Trophoblast cell (in vitro differentiated cells and primary cell): ENCODE data around the gene PPP1CC.

Experiments
- DNase-seq, 2 donors: peaks; one replicate each; pipeline ENCODE4 v3.0.0-alpha.2; 2016
- H2AFZ ChIP-seq: 2 replicates; pipeline ENCODE4 v1.6.1; 2013; ENCODE audit warnings: low read length, moderate library complexity, mild to moderate bottlenecking; ENCODE audit not compliant: insufficient read depth, poor library complexity
- H2AK5ac ChIP-seq: 2 replicates; pipeline ENCODE4 v1.6.1; 2013; ENCODE audit warnings: mild to moderate bottlenecking, low read length
- H2BK120ac ChIP-seq: 2 replicates; pipeline ENCODE4 v1.6.1; 2013; ENCODE audit warnings: low read length, mild to moderate bottlenecking, moderate library complexity; ENCODE audit not compliant: insufficient read depth, poor library complexity
- H2BK12ac ChIP-seq: 2 replicates; pipeline ENCODE4 v1.6.1; 2013; ENCODE audit warnings: mild to moderate bottlenecking, low read length, moderate library complexity
- H2BK5ac ChIP-seq: 2 replicates; pipeline ENCODE4 v1.6.1; 2013; ENCODE audit warnings: low read length, low read depth, moderate library complexity, mild to moderate bottlenecking; ENCODE audit not compliant: poor library complexity
- H3K14ac ChIP-seq: 2 replicates; pipeline ENCODE4 v1.6.1; 2013; ENCODE audit warnings: mild to moderate bottlenecking, low read length
- H3K18ac ChIP-seq: 2 replicates; pipeline ENCODE4 v1.6.1; 2013; ENCODE audit warnings: mild to moderate bottlenecking, low read length
- H3K23ac ChIP-seq: 2 replicates; pipeline ENCODE4 v1.6.1; 2013; ENCODE audit warnings: low read length
- H3K27ac ChIP-seq: 2 replicates; pipeline ENCODE4 v1.5.1; 2013; ENCODE audit warnings: low read depth, mild to moderate bottlenecking, inconsistent platforms, low read length, moderate library complexity
- H3K27me3 ChIP-seq: 2 replicates; pipeline ENCODE4 v1.6.1; 2013; ENCODE audit warnings: inconsistent platforms, mild to moderate bottlenecking, low read length, moderate library complexity; ENCODE audit not compliant: insufficient read depth
- H3K36me3 ChIP-seq, 2 experiments: 1 replicate in 1 of 2; 2 replicates in 1 of 2; pipeline ENCODE4 v1.6.1; 2013; ENCODE audit warnings: low read length in 2 of 2, mild to moderate bottlenecking in 2 of 2, moderate library complexity in 1 of 2; ENCODE audit not compliant: insufficient read depth in 2 of 2, control insufficient read depth in 1 of 2
- H3K4ac ChIP-seq: 2 replicates; pipeline ENCODE4 v1.6.1; 2013; ENCODE audit warnings: low read depth, mild to moderate bottlenecking, low read length, moderate library complexity
- H3K4me1 ChIP-seq, 2 experiments: 1 replicate in 1 of 2; 2 replicates in 1 of 2; pipeline ENCODE4 v1.6.1; 2013; ENCODE audit warnings: low read length in 2 of 2, mild to moderate bottlenecking in 2 of 2, moderate library complexity in 1 of 2; ENCODE audit not compliant: insufficient read depth in 2 of 2, control insufficient read depth in 1 of 2
- H3K4me2 ChIP-seq: 2 replicates; pipeline ENCODE4 v1.6.1; 2013; ENCODE audit warnings: inconsistent platforms, mild to moderate bottlenecking, low read length, moderate library complexity
- H3K4me3 ChIP-seq: 2 replicates; pipeline ENCODE4 v1.5.1; 2013; ENCODE audit warnings: mild to moderate bottlenecking, low read depth, low read length, inconsistent platforms
- H3K79me1 ChIP-seq: one replicate; pipeline ENCODE4 v1.6.1; 2013; ENCODE audit warnings: low read length
- H3K79me2 ChIP-seq: 2 replicates; pipeline ENCODE4 v1.6.1; 2013; ENCODE audit warnings: low read length, mild to moderate bottlenecking; ENCODE audit not compliant: control insufficient read depth, insufficient read depth, poor library complexity
- H3K9ac ChIP-seq: 2 replicates; pipeline ENCODE4 v1.6.1; 2013; ENCODE audit warnings: mild to moderate bottlenecking, low read length
- H3K9me3 ChIP-seq: 2 replicates; pipeline ENCODE4 v1.6.1; 2013; ENCODE audit warnings: low read depth, mild to moderate bottlenecking, control low read depth, inconsistent platforms, low read length; ENCODE audit not compliant: insufficient read depth
- H4K12ac ChIP-seq: 2 replicates; pipeline ENCODE4 v1.6.1; 2013; ENCODE audit warnings: low read depth, mild to moderate bottlenecking, low read length, moderate library complexity
- H4K8ac ChIP-seq: 2 replicates; pipeline ENCODE4 v1.6.1; 2013; ENCODE audit warnings: low read depth, mild to moderate bottlenecking, low read length, moderate library complexity
- H4K91ac ChIP-seq: one replicate; pipeline ENCODE4 v1.6.1; 2013; ENCODE audit warnings: low read depth, mild to moderate bottlenecking, low read length, moderate library complexity
- WGBS: extraction: QIAGEN DNeasy Blood & Tissue Kit; methylation state at CpG from one replicate; pipeline ENCODE4 v1.1.7; 2013; ENCODE audit warnings: missing lambda C conversion rate; ENCODE audit not compliant: insufficient read length, insufficient coverage; ENCODE audit errors: extremely low coverage; 5-methylcytosine and 5-hydroxymethylcytosine counted together

Gene PPP1CC

DNA sequence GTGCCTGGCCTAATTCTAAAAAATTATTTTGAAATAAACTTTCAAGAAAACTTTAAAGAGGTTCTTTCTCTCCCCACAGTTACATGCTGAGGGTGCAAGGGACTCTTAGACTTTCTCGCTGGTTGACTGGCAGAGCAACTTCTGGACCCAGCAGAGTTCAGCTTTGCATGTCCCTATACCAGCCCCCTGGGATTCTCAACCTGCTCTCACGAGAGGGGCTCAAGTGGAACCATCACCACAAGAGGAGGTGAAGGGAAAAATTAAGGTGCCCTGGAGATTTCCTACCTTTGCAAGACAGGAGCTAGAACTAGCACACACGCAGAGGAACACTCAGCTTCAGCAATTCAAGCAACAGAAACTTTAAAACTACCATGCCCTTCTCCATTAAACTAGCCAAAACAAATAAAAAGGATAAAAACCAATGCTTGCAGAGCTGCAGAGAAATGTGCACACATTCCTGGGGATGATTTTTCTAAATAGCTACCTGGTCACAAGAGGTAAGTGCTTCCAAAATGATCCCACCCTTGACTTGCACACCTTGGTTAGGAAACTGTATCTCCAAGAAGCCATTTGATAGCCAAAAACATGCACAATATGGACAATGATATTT is 56.3 kb downstream of the PPP1CC start:
- no peak overlapping the region for H2AFZ ChIP-seq
- no peak for DNase-seq
- H3K79me2 ChIP-seq = no peaks in the 10 kb centered on the region
- H3K27ac ChIP-seq = no peak overlapping the region
- H4K91ac ChIP-seq = no peak overlapping the region
- no peak overlapping the region for H2BK12ac ChIP-seq
- no CpG with 5 or more reads among the region's 3 CpGs for WGBS
- no peak overlapping the region for H2BK5ac ChIP-seq
- H4K8ac ChIP-seq = no peak overlapping the region
- no peak overlapping the region for H3K4me2 ChIP-seq
- no peaks in the 10 kb centered on the region for H3K9me3 ChIP-seq
- no peaks in the 10 kb centered on the region for H3K36me3 ChIP-seq
- no peak overlapping the region for H3K18ac ChIP-seq
- H3K4me1 ChIP-seq = peaks cover 7 to 11% of the 10 kb centered on the region in 2 experiments
- H3K4ac ChIP-seq = no peak overlapping the region
- peaks cover 3% of the 10 kb centered on the region for H3K27me3 ChIP-seq
- no peak overlapping the region for H3K23ac ChIP-seq
- no peak overlapping the region for H2AK5ac ChIP-seq
- no peak overlapping the region for H3K14ac ChIP-seq
- peaks cover 8% of the 10 kb centered on the region for H3K79me1 ChIP-seq
- no peak overlapping the region for H3K9ac ChIP-seq
- no peak overlapping the region for H2BK120ac ChIP-seq
- no peak overlapping the region for H4K12ac ChIP-seq
- no peak overlapping the region for H3K4me3 ChIP-seq

DNA sequence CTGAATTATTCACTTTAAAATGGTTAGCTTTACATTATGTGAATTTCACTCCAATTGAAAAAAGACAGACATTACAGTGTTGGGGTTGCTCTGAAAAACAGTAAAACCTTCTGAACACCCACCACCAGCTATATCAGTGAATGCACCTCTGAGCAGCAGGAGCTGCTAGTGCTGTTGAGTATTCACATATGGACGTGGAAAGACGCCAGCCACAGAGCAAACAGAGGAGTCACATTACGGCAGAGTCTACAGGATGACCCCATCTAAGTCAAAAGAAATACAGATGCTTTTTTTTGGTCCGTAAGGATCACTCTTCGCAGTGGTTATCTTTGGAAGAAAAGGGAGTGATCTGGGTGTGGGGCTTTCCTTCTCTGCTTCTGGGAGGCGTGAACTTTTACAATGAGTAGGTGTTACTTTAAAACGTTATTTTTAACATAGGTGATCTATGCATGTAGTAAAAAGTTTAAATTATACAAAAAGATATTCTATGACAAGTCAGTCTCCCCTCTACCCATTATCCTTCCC is 58.3 kb downstream of the PPP1CC start:
- Histone ChIP-seq H3K9me3 (no peaks in the 10 kb centered on the region), H3K9ac (no peak overlapping the region), H3K36me3 (no peaks in the 10 kb centered on the region), H3K27ac (no peak overlapping the region), H3K18ac (no peak overlapping the region), H2BK5ac (no peak overlapping the region), H3K27me3 (peaks cover 3% of the 10 kb centered on the region), H3K79me2 (no peaks in the 10 kb centered on the region), H4K91ac (no peak overlapping the region), H3K79me1 (peaks cover 5% of the 10 kb centered on the region), H2AFZ (no peak overlapping the region), H3K14ac (no peak overlapping the region), H2AK5ac (no peak overlapping the region), H3K4me3 (no peak overlapping the region), H2BK12ac (no peak overlapping the region), H3K23ac (no peak overlapping the region), H3K4me2 (no peak overlapping the region), H3K4ac (no peak overlapping the region), H4K8ac (no peak overlapping the region), H3K4me1 (peaks cover 4 to 5% of the 10 kb centered on the region in 2 experiments), H4K12ac (no peak overlapping the region), H2BK120ac (no peak overlapping the region)
- WGBS = no CpG with 5 or more reads among the region's 7 CpGs
- no peak for DNase-seq

DNA sequence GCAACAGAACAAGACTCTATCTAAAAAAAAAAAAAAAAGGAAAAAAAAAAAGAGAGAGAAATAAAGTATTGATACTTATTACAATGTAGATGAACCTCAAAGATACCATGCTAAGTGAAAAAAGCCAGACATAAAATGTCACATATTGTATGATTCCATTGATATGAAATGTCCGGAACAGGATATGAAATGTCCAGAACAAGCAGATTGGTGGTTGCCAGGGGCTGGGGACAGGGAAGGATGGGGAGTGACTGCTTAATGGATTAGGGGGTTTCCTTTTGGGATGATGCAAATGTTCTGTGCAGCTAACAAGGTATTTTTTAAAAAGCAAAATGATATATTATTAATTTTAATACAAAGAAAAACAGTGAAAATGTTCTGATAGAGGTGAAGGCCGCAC is 58.8 kb downstream of the PPP1CC start:
- H3K4me2 ChIP-seq = no peak overlapping the region
- H3K27me3 ChIP-seq = peaks cover 3% of the 10 kb centered on the region
- H2BK120ac ChIP-seq = no peak overlapping the region
- no peaks in the 10 kb centered on the region for H3K79me2 ChIP-seq
- no peak for DNase-seq
- no peak overlapping the region for H3K9ac ChIP-seq
- H4K91ac ChIP-seq = no peak overlapping the region
- no peaks in the 10 kb centered on the region for H3K36me3 ChIP-seq
- H2BK5ac ChIP-seq = no peak overlapping the region
- no peak overlapping the region for H2AFZ ChIP-seq
- no peak overlapping the region for H3K27ac ChIP-seq
- no peak overlapping the region for H3K14ac ChIP-seq
- no peak overlapping the region for H3K18ac ChIP-seq
- no peak overlapping the region for H2AK5ac ChIP-seq
- H4K8ac ChIP-seq = no peak overlapping the region
- peaks cover 4% of the 10 kb centered on the region in 2 experiments for H3K4me1 ChIP-seq
- no peak overlapping the region for H3K4me3 ChIP-seq
- H3K4ac ChIP-seq = no peak overlapping the region
- WGBS = no CpG with 5 or more reads among the region's 2 CpGs
- no peaks in the 10 kb centered on the region for H3K9me3 ChIP-seq
- no peak overlapping the region for H2BK12ac ChIP-seq
- no peak overlapping the region for H4K12ac ChIP-seq
- peaks cover 3% of the 10 kb centered on the region for H3K79me1 ChIP-seq
- H3K23ac ChIP-seq = no peak overlapping the region

DNA sequence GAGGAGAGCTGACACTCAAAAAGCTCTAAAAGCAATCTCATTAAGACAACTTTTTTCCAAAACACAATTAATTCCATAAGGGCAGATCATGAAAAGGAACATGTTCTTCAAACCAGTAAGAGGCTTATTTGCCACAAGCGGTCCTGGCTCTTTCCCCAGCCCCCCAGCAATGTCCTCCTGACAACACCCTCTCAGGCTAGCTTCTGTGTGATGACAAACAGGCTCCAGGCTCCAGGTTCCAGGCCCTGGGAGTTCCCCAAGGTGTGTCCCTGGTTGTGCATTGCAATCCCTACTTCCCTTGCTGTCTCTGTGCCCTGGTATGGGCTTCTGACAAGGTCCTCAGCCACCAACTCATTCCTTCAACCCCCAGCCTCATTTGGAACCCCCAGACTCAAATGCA is 62.7 kb downstream of the PPP1CC start:
- Histone ChIP-seq H3K9me3 (no peaks in the 10 kb centered on the region), H4K12ac (no peak overlapping the region), H3K27me3 (no peaks in the 10 kb centered on the region), H2BK120ac (no peak overlapping the region), H2AK5ac (no peak overlapping the region), H3K4me2 (no peak overlapping the region), H3K18ac (no peak overlapping the region), H3K36me3 (no peaks in the 10 kb centered on the region), H2BK12ac (no peak overlapping the region), H3K4me3 (no peak overlapping the region), H4K8ac (no peak overlapping the region), H3K4ac (no peak overlapping the region), H3K79me2 (no peaks in the 10 kb centered on the region), H3K4me1 (no peaks in the 10 kb centered on the region), H2AFZ (no peak overlapping the region), H3K79me1 (no peaks in the 10 kb centered on the region), H3K14ac (no peak overlapping the region), H3K23ac (no peak overlapping the region), H3K27ac (no peak overlapping the region), H2BK5ac (no peak overlapping the region), H4K91ac (no peak overlapping the region), H3K9ac (no peak overlapping the region)
- DNase-seq = no peak
- WGBS = no CpG with 5 or more reads among the region's 1 CpG
